ENCODE measurements around the gene CBR3. TPM values are rescaled to one million over a fixed set of nuclear protein-coding genes. Genes with fewer than 3 reads are reported as not detected.
"Not testable (repeated sequence)": the region's sequence is repeated elsewhere in the genome, so short reads cannot be mapped to it uniquely, and the experiment has no call there.

The CBR3 gene
- total and polyA plus RNA-seq, 10 donors: 1.4 to 4.5 (median 2.9) TPM

DNA sequence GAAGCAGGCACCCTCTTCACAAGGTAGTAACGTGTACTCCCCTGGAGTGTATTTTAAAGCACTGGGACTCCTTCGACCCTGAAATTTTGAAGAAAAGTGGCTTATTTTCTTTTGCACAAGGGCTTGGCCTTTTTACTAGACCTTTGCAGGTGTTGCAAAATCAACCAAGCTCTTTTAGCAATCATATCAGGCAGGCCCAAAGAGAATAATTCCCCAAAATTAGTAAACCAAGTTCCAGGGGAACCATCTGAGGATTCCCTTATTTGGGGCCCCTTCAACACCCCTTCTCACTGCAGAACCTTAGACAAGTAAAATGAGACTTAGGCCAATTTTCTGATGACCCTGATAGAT, 36.7 kb upstream of the CBR3 start:
- intact Hi-C loops (cut with DNase I; ENCODE audit: low total_unique reads): no loop called here

DNA sequence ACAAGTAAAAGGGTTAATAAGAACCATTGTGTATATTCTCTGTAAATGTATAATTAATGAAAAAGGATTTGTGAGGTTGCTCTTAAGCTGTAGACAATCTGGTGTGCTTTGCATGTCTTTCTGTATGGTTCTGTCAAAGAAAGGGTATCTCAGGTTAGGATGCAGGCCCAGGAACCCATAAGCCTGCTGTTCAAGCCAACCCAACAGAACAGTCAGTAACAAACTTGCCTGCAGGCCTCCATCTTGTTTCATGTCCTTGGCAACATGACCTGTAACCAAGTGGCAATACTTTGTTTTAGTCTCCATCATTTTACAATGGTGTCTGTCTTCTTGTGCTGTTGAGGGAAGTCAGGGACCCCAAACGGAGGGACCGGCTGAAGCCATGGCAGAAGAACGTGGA, 35.9 kb upstream of the CBR3 start:
- TF ChIP-seq POLR2A (IDR thresholded peaks at IDR 0.05): no peak
- TF ChIP-seq POLR2AphosphoS5 (IDR thresholded peaks at IDR 0.05): no peak
- TF ChIP-seq, protein P1, sequence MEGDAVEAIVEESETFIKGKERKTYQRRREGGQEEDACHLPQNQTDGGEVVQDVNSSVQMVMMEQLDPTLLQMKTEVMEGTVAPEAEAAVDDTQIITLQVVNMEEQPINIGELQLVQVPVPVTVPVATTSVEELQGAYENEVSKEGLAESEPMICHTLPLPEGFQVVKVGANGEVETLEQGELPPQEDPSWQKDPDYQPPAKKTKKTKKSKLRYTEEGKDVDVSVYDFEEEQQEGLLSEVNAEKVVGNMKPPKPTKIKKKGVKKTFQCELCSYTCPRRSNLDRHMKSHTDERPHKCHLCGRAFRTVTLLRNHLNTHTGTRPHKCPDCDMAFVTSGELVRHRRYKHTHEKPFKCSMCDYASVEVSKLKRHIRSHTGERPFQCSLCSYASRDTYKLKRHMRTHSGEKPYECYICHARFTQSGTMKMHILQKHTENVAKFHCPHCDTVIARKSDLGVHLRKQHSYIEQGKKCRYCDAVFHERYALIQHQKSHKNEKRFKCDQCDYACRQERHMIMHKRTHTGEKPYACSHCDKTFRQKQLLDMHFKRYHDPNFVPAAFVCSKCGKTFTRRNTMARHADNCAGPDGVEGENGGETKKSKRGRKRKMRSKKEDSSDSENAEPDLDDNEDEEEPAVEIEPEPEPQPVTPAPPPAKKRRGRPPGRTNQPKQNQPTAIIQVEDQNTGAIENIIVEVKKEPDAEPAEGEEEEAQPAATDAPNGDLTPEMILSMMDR (IDR thresholded peaks at IDR 0.05 in 8 of 11, conservative IDR thresholded peaks at IDR 0.05 in 3 of 11): no peak
- intact Hi-C loops (cut with DNase I; ENCODE audit: low total_unique reads): no loop called here
- H3K9me3 ChIP-seq: peaks cover 0 to 13% (median 7%) of the 10 kb centered on the region in 8 donors
- H3K27me3 ChIP-seq (replicated peaks in 1 of 7): peaks cover 0 to 6% (median 0%) of the 10 kb centered on the region in 7 donors
- no peak overlapping the region for H3K27ac ChIP-seq
- H3K36me3 ChIP-seq: no peaks in the 10 kb centered on the region
- WGBS, 5 donors: 81 to 96% (median 95%) methylated on average over 3 of the region's 3 CpGs
- peaks cover 0 to 9% (median 0%) of the 10 kb centered on the region in 6 donors for H3K4me1 ChIP-seq
- DNase-seq: no peak
- H3K4me3 ChIP-seq: no peak overlapping the region

More for the DNA sequence above, 36.7 kb upstream of the CBR3 start:
- no peak overlapping the region for H3K27ac ChIP-seq
- H3K4me3 ChIP-seq: no peak overlapping the region
- no peak for DNase-seq
- peaks cover 0 to 9% (median 0%) of the 10 kb centered on the region in 6 donors for H3K4me1 ChIP-seq
- TF ChIP-seq POLR2AphosphoS5 (IDR thresholded peaks at IDR 0.05) (no peak), POLR2A (IDR thresholded peaks at IDR 0.05) (no peak)
- TF ChIP-seq, protein P1 (IDR thresholded peaks at IDR 0.05 in 8 of 11, conservative IDR thresholded peaks at IDR 0.05 in 3 of 11): no peak
- H3K27me3 ChIP-seq (replicated peaks in 1 of 7): peaks cover 0 to 5% (median 0%) of the 10 kb centered on the region in 7 donors
- peaks cover 0 to 22% (median 16%) of the 10 kb centered on the region in 8 donors for H3K9me3 ChIP-seq
- H3K36me3 ChIP-seq: no peaks in the 10 kb centered on the region
- 39 to 59% (median 45%) methylated on average over 2 of the region's 2 CpGs for WGBS, 5 donors

DNA sequence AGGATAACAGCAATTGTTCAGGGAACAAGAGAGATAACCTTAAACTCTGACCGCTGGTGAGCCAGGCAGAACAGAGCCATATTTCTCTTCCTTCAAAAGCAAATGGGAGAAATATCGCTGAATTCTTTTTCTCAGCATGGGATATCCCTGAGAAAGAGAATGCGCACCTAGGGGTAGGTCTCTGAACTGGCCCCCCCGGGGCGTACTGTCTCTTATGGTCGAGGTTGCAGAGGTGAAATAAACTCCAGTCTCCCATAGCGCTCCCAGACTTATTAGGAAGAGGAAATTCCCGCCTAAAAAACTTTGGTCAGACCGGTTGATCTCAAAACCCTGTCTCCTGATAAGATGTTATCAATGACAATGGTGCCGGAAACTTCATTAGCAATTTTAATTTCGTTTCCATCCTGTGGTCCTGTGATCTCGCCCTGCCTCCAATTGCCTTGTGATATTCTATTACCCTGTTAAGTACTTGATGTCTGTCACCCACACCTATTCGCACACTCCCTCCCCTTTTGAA, 35.1 kb upstream of the CBR3 start:
- 58 to 77% (median 67%) methylated on average over 7 to 13 of the region's 13 CpGs for WGBS, 5 donors
- DNase-seq: not testable (repeated sequence)

DNA sequence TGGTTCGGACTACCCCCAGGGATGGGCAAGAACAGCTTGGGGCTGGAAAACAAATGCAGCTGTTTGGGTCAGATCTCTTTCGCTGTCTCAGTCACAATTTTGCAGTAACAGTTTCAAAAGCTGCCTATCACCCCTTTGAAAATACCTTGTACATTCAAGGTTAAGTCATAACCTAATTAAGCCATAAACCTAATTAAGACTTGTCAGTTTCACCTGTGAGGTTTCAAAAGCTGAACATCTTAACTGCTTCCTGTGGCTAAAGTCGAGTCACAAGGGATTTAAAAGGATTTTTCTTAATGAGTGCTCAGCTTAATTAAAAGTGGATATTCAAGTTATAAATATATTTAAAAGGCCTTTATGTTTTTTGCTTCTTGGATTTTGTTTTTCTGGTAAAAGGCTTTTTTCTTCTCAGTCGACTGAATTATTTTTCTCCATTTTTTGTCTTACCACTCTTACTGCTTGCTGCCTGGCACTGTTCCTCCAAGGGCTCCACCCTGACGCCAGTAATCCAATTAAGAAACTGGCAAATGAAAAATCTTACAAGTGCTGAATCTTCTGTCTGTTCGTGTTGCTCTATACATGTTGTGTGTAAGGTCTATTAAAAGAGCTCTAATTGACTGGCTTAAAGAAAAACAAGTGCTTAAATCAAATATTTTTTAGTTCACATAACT, 33.8 kb upstream of the CBR3 start:
- no peak for DNase-seq
- WGBS, 5 donors: 71 to 87% (median 76%) methylated on average over 6 of the region's 6 CpGs
- H3K4me1 ChIP-seq: peaks cover 0 to 19% (median 2%) of the 10 kb centered on the region in 6 donors
- H3K36me3 ChIP-seq: no peaks in the 10 kb centered on the region
- H3K27me3 ChIP-seq (replicated peaks in 1 of 7): peaks cover 0 to 22% (median 5%) of the 10 kb centered on the region in 7 donors
- no peak overlapping the region for H3K27ac ChIP-seq
- no peak overlapping the region for H3K4me3 ChIP-seq
- H3K9me3 ChIP-seq: no peaks in the 10 kb centered on the region
- intact Hi-C loops (cut with DNase I; ENCODE audit: low total_unique reads): no loop called here
- TF ChIP-seq, protein P1 (IDR thresholded peaks at IDR 0.05 in 8 of 11, conservative IDR thresholded peaks at IDR 0.05 in 3 of 11): no peak
- TF ChIP-seq POLR2AphosphoS5 (IDR thresholded peaks at IDR 0.05) (no peak), POLR2A (IDR thresholded peaks at IDR 0.05) (no peak)

More for the DNA sequence above, 35.1 kb upstream of the CBR3 start:
- intact Hi-C loops (cut with DNase I; ENCODE audit: low total_unique reads); H3K36me3 ChIP-seq; H3K9me3 ChIP-seq; H3K27ac ChIP-seq; H3K4me3 ChIP-seq: not testable (repeated sequence)
- H3K4me1 ChIP-seq: peaks cover 0 to 14% (median under 1%) of the 10 kb centered on the region in 6 donors
- peaks cover 0 to 14% (median 3%) of the 10 kb centered on the region in 7 donors for H3K27me3 ChIP-seq (replicated peaks in 1 of 7)

Measured in spleen (tissue), 11 donors.